IPS-15b (cell line): ENCODE results near the gene MUC3A.
A peak's percentile ranks its signal among the peaks of the same experiment; 100 is the strongest.

Experiments used
- H3K27me3 ChIP-seq: one replicate; pipeline ENCODE4 v1.6.1; 2013; ENCODE audit warnings: low read length; ENCODE audit not compliant: control insufficient read depth, insufficient read depth
- H3K36me3 ChIP-seq: one replicate; pipeline ENCODE4 v1.6.1; 2013; ENCODE audit warnings: low read length; ENCODE audit not compliant: control insufficient read depth, insufficient read depth
- H3K4me1 ChIP-seq: one replicate; pipeline ENCODE4 v1.6.1; 2013; ENCODE audit warnings: mild to moderate bottlenecking, low read length; ENCODE audit not compliant: control insufficient read depth, insufficient read depth
- H3K4me3 ChIP-seq: one replicate; pipeline ENCODE4 v1.5.1; 2013; ENCODE audit warnings: low read depth, low read length
- H3K9ac ChIP-seq: one replicate; pipeline ENCODE4 v1.6.1; 2013; ENCODE audit warnings: low read depth, mild to moderate bottlenecking, low read length
- H3K9me3 ChIP-seq: one replicate; pipeline ENCODE4 v1.6.1; 2013; ENCODE audit warnings: mild to moderate bottlenecking, low read length; ENCODE audit not compliant: control insufficient read depth, insufficient read depth

MUC3A gene

DNA sequence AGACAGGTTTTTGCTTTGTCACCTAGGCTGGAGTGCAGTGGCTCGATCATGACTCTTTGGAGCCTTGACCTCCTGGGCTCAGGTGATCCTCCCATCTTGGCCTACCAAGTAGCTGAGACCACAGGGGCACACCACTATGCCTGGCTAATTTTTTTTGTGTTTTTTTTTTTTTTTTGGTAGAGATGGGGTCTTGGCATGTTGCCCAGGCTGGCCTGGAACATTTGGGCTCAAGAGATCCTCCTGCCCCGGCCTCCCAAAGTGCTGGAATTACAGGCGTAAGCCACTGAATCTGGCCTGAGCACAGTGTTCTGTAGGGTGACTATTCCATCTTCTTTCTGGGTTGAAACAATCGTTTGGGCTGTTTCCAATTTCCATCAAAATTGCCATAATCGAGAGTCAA is 1.5 kb upstream of the MUC3A start:
- H3K4me3 ChIP-seq = no peak overlapping the region
- no peaks in the 10 kb centered on the region for H3K27me3 ChIP-seq
- peaks cover 29% of the 10 kb centered on the region for H3K4me1 ChIP-seq

DNA sequence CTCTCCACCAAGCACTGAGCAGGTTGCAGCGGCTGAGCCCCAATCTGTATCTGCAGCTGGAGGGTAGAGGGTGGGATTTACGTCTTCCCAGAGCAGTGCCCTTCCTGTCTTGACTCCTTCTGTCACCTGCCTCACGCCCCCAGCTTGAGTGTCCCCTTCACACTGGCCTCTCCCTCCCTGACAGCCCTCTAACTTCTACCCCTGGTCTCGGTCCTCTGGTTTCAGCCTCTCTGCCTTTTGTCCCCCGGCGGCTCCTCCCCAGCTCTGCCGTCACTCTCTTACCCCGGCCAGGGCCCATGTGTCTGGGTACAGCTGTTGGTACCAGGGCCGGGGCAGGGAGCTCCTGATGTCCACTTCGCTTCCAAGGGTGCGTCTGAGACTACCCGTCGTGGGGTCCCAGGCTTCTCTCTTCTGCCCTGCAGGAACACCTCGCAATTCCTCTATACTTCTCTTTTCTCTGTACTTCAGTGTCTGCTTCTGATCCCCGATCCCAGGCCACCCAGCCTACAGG is 654 bp downstream of the MUC3A start:
- no peaks in the 10 kb centered on the region for H3K36me3 ChIP-seq
- H3K4me3 ChIP-seq = peak overlapping the region; percentile 40
- no peaks in the 10 kb centered on the region for H3K27me3 ChIP-seq
- peaks cover 29% of the 10 kb centered on the region for H3K4me1 ChIP-seq
- no peaks in the 10 kb centered on the region for H3K9me3 ChIP-seq
- no peak overlapping the region for H3K9ac ChIP-seq

More for the DNA sequence above, 1.5 kb upstream of the MUC3A start:
- Histone ChIP-seq H3K9ac (no peak overlapping the region), H3K9me3 (no peaks in the 10 kb centered on the region), H3K36me3 (no peaks in the 10 kb centered on the region)

GRCh38 chr7:100951172-100951571 is 1.8 kb downstream of the MUC3A start:
- no peaks in the 10 kb centered on the region for H3K36me3 ChIP-seq
- no peaks in the 10 kb centered on the region for H3K9me3 ChIP-seq
- H3K4me1 ChIP-seq = peaks cover 29% of the 10 kb centered on the region
- no peaks in the 10 kb centered on the region for H3K27me3 ChIP-seq
- no peak overlapping the region for H3K4me3 ChIP-seq
- no peak overlapping the region for H3K9ac ChIP-seq

DNA sequence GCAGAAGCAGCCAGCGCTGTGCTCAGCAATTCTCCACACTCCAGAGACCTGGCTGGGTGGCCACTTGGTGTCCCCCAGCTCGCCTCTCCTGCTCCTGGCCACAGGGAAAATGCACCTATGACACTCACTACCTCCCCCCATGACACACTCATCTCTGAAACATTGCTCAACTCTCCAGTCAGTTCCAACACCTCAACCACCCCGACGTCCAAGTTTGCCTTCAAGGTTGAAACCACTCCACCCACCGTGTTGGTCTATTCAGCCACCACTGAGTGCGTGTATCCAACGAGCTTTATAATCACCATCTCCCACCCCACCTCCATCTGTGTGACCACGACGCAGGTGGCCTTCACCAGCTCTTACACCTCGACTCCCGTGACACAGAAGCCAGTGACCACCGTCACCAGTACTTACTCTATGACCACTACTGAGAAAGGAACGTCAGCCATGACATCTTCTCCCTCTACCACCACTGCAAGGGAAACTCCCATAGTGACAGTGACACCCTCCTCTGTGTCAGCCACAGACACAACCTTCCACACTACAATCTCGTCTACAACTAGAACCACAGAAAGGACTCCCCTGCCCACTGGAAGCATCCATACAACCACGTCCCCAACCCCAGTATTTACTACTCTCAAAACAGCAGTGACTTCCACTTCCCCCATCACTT is 2.7 kb downstream of the MUC3A start:
- no peaks in the 10 kb centered on the region for H3K27me3 ChIP-seq
- H3K4me3 ChIP-seq = no peak overlapping the region
- peaks cover 24% of the 10 kb centered on the region for H3K4me1 ChIP-seq
- H3K9me3 ChIP-seq = no peaks in the 10 kb centered on the region
- no peak overlapping the region for H3K9ac ChIP-seq
- H3K36me3 ChIP-seq = no peaks in the 10 kb centered on the region

DNA sequence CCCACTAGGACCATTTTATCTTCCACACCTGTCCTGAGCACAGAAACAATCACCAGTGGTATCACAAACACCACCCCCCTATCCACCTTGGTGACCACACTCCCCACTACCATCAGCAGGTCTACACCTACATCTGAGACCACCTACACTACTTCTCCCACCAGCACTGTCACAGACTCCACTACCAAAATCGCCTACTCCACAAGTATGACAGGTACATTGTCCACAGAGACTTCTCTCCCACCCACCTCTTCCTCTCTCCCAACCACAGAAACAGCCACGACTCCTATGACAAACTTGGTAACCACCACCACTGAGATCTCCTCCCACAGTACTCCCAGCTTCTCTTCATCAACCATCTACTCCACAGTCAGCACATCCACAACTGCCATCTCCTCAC is 3.3 kb downstream of the MUC3A start:
- Histone ChIP-seq H3K27me3 (no peaks in the 10 kb centered on the region), H3K36me3 (no peaks in the 10 kb centered on the region), H3K4me3 (no peak overlapping the region), H3K9me3 (no peaks in the 10 kb centered on the region), H3K4me1 (peaks cover 24% of the 10 kb centered on the region), H3K9ac (no peak overlapping the region)

DNA sequence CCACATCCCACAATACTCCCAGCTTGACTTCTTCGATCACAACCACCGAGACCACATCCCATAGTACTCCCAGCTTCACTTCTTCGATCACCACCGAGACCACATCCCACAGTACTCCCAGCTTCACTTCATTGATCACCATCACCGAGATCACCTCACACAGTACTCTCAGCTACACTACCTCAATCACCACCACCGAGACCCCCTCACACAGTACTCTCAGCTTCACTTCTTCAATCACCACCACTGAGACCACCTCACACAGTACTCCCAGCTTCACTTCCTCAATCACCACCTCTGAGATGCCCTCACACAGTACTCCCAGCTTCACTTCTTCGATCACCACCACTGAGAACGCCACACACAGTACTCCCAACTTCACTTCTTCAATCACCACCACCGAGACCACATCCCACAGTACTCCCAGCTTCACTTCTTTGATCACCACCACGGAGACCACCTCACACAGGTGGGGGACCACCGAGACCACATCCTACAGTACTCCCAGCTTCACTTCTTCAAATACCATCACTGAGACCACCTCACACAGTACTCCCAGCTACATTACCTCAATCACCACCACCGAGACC is 8.6 kb downstream of the MUC3A start:
- Histone ChIP-seq H3K9me3 (no peaks in the 10 kb centered on the region), H3K9ac (no peak overlapping the region), H3K4me1 (no peaks in the 10 kb centered on the region), H3K27me3 (peaks cover 3% of the 10 kb centered on the region), H3K36me3 (no peaks in the 10 kb centered on the region), H3K4me3 (no peak overlapping the region)

GRCh38 chr7:100959894-100960293 is 10.6 kb downstream of the MUC3A start:
- peaks cover 6% of the 10 kb centered on the region for H3K4me1 ChIP-seq
- H3K9ac ChIP-seq = no peak overlapping the region
- H3K9me3 ChIP-seq = no peaks in the 10 kb centered on the region
- H3K36me3 ChIP-seq = no peaks in the 10 kb centered on the region
- H3K4me3 ChIP-seq = no peak overlapping the region
- peaks cover 8% of the 10 kb centered on the region for H3K27me3 ChIP-seq

DNA sequence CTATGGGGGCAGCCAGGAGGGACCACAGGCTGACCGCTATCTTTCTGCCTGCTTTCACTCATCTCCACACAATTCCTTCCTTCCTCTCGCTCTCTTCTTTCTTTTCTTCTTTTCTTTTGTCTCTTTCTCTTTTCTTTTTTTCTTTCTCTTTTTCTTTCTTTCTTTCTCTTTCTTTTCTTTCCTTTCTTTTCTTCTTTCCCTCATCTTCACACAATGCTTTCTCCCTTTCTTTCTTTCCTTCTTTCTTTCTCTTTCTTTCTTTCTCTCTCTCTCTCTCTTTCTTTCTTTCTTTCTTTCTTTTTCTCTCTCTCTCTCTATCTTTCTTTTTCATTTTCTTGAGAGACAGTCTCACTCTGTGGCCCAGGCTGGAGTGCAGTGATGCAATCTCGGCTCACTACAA is 13.2 kb downstream of the MUC3A start:
- Histone ChIP-seq H3K9me3 (no peaks in the 10 kb centered on the region), H3K36me3 (no peaks in the 10 kb centered on the region), H3K4me3 (no peak overlapping the region), H3K9ac (no peak overlapping the region), H3K27me3 (peaks cover 23% of the 10 kb centered on the region), H3K4me1 (peaks cover 15% of the 10 kb centered on the region)

DNA sequence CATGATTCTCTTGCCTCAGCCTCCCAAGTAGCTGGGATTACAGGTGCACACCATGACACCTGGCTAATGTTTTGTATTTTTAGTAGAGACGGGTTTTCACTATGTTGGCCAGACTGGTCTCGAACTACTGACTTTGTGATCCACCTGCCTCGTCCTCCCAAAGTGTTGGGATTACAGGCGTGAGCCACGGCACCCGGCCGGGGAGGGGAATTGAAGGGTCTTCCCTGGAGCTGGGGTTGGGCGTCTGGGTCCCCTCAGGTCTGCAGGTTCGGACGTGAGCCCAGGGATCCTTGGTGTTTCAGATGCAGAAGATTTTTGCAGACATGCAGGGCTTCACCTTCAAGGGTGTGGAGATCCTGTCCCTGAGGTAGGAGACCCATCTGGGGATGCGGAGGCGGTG is 14.1 kb downstream of the MUC3A start:
- no peak overlapping the region for H3K4me3 ChIP-seq
- H3K27me3 ChIP-seq = peaks cover 25% of the 10 kb centered on the region
- H3K9ac ChIP-seq = no peak overlapping the region
- H3K36me3 ChIP-seq = no peaks in the 10 kb centered on the region
- H3K4me1 ChIP-seq = peaks cover 21% of the 10 kb centered on the region
- H3K9me3 ChIP-seq = no peaks in the 10 kb centered on the region

- Histone ChIP-seq H3K9ac (no peak overlapping the region), H3K4me3 (no peak overlapping the region), H3K36me3 (no peaks in the 10 kb centered on the region), H3K4me1 (peaks cover 24% of the 10 kb centered on the region), H3K9me3 (no peaks in the 10 kb centered on the region), H3K27me3 (peaks cover 25% of the 10 kb centered on the region)
Measured at GRCh38 chr7:100963874-100964273, 14.5 kb downstream of the MUC3A start.

GRCh38 chr7:100964630-100965029 is 15.3 kb downstream of the MUC3A start:
- Histone ChIP-seq H3K36me3 (no peaks in the 10 kb centered on the region), H3K9ac (no peak overlapping the region), H3K9me3 (no peaks in the 10 kb centered on the region), H3K27me3 (peaks cover 25% of the 10 kb centered on the region), H3K4me3 (peak overlapping the region; percentile 89), H3K4me1 (peaks cover 24% of the 10 kb centered on the region)

DNA sequence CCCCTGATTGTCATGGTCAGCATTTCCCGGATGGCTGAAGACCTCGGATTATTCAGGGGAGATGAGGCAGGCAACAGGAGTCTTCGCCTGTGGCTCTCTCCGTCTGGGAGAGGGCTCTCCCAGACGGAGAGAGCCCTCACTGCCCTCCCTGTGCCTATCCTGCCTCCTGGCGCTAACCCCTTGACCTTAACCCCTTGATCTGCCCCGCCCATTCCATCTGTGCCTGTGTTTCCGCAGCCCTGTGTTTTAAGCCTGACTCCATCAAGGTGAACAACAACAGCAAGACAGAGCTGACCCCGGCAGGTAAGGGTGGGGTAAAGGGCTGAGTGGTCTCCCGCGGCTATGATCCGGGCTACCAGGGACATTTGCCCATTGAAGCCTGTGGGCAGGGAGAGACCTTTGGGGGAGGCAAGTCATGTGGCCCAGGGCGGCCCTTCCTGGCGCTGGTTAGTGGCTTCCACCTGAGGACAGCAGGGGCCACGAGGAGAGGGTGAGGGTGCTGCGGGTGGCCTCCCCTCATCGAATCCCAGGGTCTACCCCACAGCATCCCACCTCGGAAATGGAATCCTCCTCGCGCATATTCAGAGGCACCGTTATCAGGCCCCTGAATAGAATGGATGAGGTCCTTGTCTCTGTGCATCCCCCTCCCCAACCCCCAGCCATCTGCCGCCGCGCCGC is 15.8 kb downstream of the MUC3A start:
- peaks cover 24% of the 10 kb centered on the region for H3K4me1 ChIP-seq
- peak overlapping the region; percentile 89 for H3K4me3 ChIP-seq
- no peak overlapping the region for H3K9ac ChIP-seq
- H3K27me3 ChIP-seq = peaks cover 25% of the 10 kb centered on the region
- no peaks in the 10 kb centered on the region for H3K36me3 ChIP-seq
- H3K9me3 ChIP-seq = no peaks in the 10 kb centered on the region
